GM18951 (cell line): ENCODE data around the gene KLHL29.

Source experiments
- POLR2A ChIP-seq: IDR thresholded peaks from 4 replicates; pipeline ENCODE4 v1.6.1; 2011; ENCODE audit warnings: mild to moderate bottlenecking; ENCODE audit not compliant: insufficient read length, insufficient read depth; ENCODE audit errors: extremely low read depth
- in situ Hi-C: fragments of 300-500 bp; cut with MboI; formaldehyde crosslinking; loops from one replicate; pipeline ENCODE4 v1.12.0; 2022; ENCODE audit warnings: low sequenced_read_pairs, mixed read lengths, inconsistent platforms; ENCODE audit not compliant: unreplicated experiment

Gene KLHL29

DNA sequence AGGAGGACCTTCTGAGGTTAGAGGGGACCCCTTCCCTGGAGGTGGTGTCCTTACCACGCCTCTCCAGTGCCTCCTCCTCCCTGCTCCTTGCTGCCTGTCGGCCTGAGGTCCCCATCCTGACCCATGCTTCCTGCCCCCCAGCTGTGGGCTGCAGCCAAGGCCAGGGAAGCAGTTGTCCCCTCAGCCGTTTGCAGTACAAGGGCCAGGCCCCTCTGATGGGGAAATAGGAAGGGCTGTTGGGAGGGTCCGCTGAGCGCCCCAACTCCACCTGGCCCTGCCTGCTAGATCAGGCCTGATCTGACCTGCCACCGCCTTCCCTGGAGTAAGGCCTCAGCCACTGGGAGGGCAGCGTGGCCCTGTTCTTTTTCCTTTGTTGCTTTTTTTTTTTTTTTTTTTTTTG lies 219.8 kb downstream of the KLHL29 start:
- in situ Hi-C loops: no loop called here
- no peak for TF ChIP-seq POLR2A

DNA sequence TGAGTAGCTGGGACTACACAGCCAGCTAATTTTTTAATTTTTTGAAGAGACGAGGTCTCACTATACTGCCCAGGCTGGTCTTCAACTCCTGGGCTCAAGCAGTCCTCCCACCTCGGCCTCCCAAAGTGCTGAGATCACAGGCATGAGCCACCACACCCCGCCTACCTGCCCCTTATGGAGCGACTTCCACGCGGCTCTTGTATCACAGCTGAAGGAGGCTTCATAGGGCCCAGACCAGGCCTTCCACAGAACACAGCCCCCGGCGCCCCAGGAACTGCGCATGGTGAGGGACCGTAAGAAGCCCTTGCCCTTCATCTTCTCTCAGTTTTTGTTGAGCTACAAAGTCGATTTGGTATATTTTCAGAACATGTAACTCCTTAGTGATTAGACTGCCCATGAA lies 220.3 kb downstream of the KLHL29 start:
- no peak for TF ChIP-seq POLR2A
- in situ Hi-C loops: no loop called here

DNA sequence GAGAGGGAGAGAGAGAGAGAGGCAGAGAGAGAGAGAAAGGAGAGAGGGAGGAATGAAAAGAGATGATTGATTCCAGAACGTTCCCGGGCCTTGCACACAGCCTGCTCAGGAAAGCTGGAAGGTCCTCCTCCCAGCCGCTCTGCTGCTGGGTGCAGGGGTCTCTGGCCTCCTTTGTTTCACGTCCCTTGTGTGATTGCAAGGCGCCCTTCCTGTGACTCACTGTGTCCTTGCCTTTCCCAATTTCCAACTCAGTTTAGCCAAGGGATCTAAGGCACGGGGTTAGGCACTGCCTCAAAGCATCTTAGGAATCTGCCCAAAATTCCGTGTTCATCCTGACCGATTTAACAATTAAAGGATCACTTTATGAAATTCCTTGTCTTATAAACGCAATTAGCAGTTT lies 221.2 kb downstream of the KLHL29 start:
- no peak for TF ChIP-seq POLR2A
- in situ Hi-C loops: no loop called here

- in situ Hi-C loops: no loop called here
- TF ChIP-seq POLR2A: no peak
These were observed 222.0 kb downstream of the KLHL29 start for GRCh38 chr2:23606968-23607367.

DNA sequence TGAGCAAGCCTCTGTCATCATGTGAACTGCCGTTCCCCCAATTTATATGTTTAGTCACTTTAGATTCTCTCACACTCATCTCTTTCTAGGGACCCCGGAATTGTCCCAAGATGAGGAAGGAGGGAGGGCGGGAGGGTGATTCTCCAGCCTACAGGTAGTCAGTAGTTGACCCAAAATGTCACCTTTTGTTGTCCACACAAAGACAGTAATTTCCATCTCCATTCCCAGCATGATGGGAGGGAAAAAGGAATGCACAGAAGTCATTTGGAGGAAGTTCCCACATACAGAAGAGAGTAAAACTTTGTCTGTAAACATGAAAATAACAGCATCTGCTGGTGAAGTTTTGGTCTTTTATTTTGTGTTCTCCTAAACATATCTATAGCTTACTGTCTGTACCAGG lies 222.9 kb downstream of the KLHL29 start:
- in situ Hi-C loops: no loop called here

DNA sequence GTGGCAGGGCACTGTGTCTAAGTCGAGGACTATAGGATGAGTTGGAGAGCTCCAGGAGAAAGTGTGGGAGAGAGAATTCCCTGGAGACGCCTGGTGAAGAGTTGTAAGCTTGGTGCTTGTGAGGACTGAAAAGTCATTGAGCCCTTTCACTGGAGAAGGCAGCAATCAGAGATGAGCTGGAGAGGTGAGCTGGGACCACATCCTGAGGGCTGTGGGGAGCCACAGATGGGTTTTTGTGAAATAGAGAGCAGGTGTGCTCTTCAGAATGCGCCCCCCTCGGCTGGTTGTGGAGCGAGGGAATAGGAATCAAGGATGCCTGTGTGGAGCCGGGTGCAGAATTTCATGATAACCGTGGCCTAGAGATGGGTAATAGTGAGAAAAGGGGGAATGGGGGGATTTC lies 224.3 kb downstream of the KLHL29 start:
- in situ Hi-C loops: no loop called here
- no peak for TF ChIP-seq POLR2A

More for the DNA sequence above, 222.9 kb downstream of the KLHL29 start:
- TF ChIP-seq POLR2A: no peak

- in situ Hi-C loops: no loop called here
- TF ChIP-seq POLR2A: no peak
These were observed 226.9 kb downstream of the KLHL29 start for GRCh38 chr2:23611839-23612238.

- TF ChIP-seq POLR2A: no peak
- in situ Hi-C loops: no loop called here
These were observed 229.7 kb downstream of the KLHL29 start for GRCh38 chr2:23614701-23615100.

GRCh38 chr2:23615216-23616020 lies 230.4 kb downstream of the KLHL29 start:
- TF ChIP-seq POLR2A: no peak
- in situ Hi-C loops: no loop called here

- in situ Hi-C loops: no loop called here
- TF ChIP-seq POLR2A: no peak
These were observed 231.7 kb downstream of the KLHL29 start for GRCh38 chr2:23616630-23617029.

DNA sequence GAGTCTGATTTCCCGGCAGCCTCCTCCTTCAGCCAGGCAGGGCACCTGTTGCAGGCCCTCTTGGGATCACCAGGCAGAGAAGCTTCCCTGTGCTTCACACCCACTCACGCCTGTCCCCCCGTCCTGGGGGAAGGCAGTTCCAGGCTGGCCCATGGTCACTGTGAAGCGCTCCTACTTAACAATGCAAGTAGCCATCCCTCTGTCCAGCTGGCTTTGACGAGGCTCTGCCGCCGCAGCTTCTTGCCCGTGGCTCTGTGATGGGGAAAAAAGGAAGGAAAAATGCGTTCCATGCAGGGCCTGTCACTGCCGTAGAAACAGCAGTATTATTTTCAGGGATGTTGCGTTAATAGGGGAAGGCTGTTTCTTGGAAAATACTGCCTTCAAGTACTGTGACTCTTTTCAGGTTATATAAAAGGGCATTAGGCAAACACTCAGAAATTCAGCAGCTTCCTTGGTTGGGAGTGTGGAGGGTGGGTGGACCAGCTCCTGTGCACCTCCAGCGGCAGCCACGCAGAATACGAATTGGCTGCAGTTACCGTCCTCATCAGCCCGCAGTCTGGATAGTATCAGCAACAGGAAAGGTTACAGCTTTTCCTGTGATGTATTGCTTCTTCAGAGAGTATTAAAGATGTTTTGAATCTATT lies 232.3 kb downstream of the KLHL29 start:
- in situ Hi-C loops: no loop called here
- TF ChIP-seq POLR2A: no peak

DNA sequence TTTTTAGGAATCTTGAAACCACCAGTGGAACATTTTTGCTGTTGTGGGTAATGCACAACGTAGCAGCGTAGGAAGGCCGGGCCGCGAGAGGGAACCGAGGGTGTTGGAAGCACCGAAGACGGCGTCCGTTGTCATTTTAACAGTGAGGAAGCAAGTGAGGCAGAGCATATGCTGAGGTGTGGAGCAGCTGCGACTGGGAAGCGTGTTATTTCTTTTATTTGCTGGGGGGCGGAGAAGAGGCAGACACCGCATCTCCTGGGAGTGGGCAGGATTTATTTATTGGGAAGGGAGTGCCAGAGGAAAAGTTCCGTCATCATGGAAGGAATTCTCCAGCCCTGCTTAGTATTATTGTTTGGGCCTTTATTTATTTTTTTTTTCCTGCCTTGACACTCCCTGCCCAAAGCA lies 232.8 kb downstream of the KLHL29 start:
- no peak for TF ChIP-seq POLR2A
- in situ Hi-C loops: no loop called here

DNA sequence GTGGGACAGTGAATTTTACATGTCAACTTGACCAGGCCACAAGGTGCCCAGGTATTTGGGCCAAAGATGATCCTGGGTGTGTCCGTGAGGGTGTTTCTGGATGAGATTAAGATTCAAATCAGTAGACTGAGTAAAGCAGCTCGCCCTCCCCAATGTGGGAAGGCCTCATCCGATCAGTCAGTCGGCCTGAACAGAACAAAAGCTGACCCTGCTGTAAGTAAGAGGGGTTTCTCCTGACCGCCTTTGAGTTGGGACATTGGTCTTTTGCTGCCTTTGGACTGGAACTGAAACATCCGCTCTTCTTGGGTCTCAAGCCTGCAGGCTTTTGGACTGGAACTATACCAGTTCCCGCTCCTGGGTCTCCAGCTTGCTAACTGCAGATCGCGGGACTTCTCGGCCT lies 233.3 kb downstream of the KLHL29 start:
- in situ Hi-C loops: no loop called here
- no peak for TF ChIP-seq POLR2A
